Esophagus (tissue), 2 donors: ENCODE measurements around the gene B3GALNT1. TPM values are rescaled to one million over a fixed set of nuclear protein-coding genes. Genes with fewer than 3 reads are reported as not detected.
"Not testable (repeated sequence)": the region's sequence is repeated elsewhere in the genome, so short reads cannot be mapped to it uniquely, and the experiment has no call there.

Source experiments
- H3K27ac ChIP-seq, 2 donors: one replicate each; pipeline ENCODE4 v1.5.1; 2013; ENCODE audit warnings: low read depth in 2 of 2, mild to moderate bottlenecking in 2 of 2, inconsistent platforms in 1 of 2, low read length in 1 of 2, moderate library complexity in 1 of 2
- H3K27me3 ChIP-seq, 2 donors: one replicate each; pipeline ENCODE4 v1.6.1; 2013; ENCODE audit warnings: low read length in 2 of 2, control low read depth in 1 of 2, mild to moderate bottlenecking in 1 of 2; ENCODE audit not compliant: insufficient read depth in 2 of 2, control insufficient read depth in 1 of 2
- H3K36me3 ChIP-seq, 2 donors: one replicate each; pipeline ENCODE4 v1.6.1; 2013; ENCODE audit warnings: low read length in 1 of 2; ENCODE audit not compliant: control insufficient read depth in 2 of 2, insufficient read depth in 2 of 2
- H3K4me1 ChIP-seq, 2 donors: one replicate each; pipeline ENCODE4 v1.6.1; 2013; ENCODE audit warnings: low read length in 1 of 2; ENCODE audit not compliant: control insufficient read depth in 2 of 2, insufficient read depth in 2 of 2
- H3K4me3 ChIP-seq, 2 donors: one replicate each; pipeline ENCODE4 v1.5.1; 2013; ENCODE audit warnings: low read length in 2 of 2, mild to moderate bottlenecking in 2 of 2, low read depth in 1 of 2, moderate library complexity in 1 of 2
- H3K9me3 ChIP-seq, 2 donors: one replicate each; pipeline ENCODE4 v1.6.1; 2013; ENCODE audit warnings: mild to moderate bottlenecking in 2 of 2, low read depth in 1 of 2, low read length in 1 of 2, moderate library complexity in 1 of 2; ENCODE audit not compliant: control insufficient read depth in 2 of 2, insufficient read depth in 1 of 2
- WGBS, 2 donors: extraction: QIAGEN DNeasy Blood & Tissue Kit; methylation state at CpG; one replicate each; pipeline ENCODE4 v1.1.7; 2013; 5-methylcytosine and 5-hydroxymethylcytosine counted together
- polyA plus RNA-seq, 2 donors: library from polyadenylated mRNA; stranded (reverse); fragments of 200-250 nt; gene quantifications; one replicate each; pipeline ENCODE4 v1.2.3, GENCODE V29; 2013
- donor health status: healthy with polysubstance abuse.
- donor health status: Bipolar disorder and iron deficiency.

Gene B3GALNT1
- polyA plus RNA-seq, 2 donors: 2.3 to 2.4 TPM

DNA sequence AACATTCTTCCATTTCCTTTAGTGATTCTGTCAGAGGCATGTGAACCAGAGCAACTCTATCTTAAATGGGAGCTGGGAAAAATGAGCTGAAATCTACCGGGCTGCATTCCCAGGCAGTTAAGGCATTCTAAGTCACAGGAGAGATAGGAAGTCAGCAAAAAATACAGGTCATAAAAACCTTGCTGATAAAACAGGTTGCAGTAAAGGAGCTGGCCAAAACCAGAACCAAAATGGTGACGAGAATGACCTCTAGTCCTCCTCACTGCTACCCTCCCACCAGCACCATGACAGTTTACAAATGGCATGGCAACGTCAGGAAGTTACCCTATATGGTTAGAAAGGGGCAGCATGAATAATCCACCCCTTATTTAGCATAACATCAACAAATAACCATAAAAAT is 66.4 kb downstream of the B3GALNT1 start:
- no peak overlapping the region for H3K4me3 ChIP-seq
- H3K36me3 ChIP-seq: no peaks in the 10 kb centered on the region
- WGBS, 2 donors: 79 to 82% methylated on average over 3 of the region's 3 CpGs

DNA sequence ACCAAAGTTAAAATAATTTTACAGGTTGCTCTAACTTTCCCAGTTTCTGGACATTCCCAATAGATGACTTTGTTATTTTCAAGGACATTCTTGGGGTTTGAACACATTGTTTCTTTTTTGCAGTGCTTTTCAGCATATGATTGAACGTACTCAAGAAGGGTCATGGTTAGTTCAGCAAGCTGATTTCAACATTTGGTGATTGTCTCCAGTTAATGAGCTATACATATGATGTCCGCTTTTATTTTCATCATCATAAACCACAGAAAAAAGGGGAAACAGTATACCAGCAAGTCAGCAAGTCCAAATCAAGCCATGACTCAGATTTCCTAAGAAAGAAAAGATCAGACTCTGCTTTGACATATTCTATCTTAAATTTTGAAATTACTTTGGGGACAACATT is 69.4 kb downstream of the B3GALNT1 start:
- H3K27me3 ChIP-seq: no peaks in the 10 kb centered on the region
- no peaks in the 10 kb centered on the region for H3K4me1 ChIP-seq
- H3K27ac ChIP-seq: no peak overlapping the region
- H3K36me3 ChIP-seq: no peaks in the 10 kb centered on the region
- WGBS, 2 donors: 70 to 76% methylated on average over 2 of the region's 2 CpGs
- no peaks in the 10 kb centered on the region for H3K9me3 ChIP-seq
- H3K4me3 ChIP-seq: no peak overlapping the region

More for the DNA sequence above, 66.4 kb downstream of the B3GALNT1 start:
- H3K27ac ChIP-seq: no peak overlapping the region
- H3K9me3 ChIP-seq: no peaks in the 10 kb centered on the region
- H3K4me1 ChIP-seq: no peaks in the 10 kb centered on the region
- H3K27me3 ChIP-seq: no peaks in the 10 kb centered on the region

DNA sequence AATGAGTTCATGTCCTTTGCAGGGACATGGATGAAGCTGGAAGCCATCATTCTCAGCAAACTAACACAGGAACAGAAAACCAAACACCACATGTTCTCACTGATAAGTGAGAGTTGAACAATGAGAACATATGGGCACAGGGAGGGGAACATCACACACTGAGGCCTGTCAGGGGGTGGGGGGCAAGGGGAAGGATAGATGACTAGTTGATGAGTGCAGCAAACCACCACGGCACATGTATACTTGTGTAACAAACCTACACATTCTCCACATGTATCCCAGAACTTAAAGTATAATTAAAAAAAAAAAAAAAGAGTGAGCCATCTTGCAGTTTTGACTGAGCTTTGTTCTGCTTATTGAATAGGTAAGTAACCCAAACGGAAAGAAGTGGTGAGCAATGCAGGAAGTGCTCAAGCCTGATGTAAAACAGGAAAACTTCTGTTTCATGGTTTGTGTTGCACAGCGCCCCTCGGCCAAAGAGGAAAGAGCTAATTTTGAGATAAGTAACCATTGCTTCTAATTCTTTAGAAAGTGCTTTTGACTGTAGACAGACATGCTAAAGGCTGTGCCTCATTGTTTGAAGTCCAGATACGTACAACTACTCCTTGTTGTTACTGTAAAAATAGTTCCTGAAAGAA is 70.1 kb downstream of the B3GALNT1 start:
- H3K27me3 ChIP-seq, H3K27ac ChIP-seq, H3K36me3 ChIP-seq, H3K4me1 ChIP-seq, H3K4me3 ChIP-seq, H3K9me3 ChIP-seq: not testable (repeated sequence)
- 55 to 58% methylated on average over 5 of the region's 5 CpGs for WGBS, 2 donors

Other genes with a start within 250 kb of the B3GALNT1 start
- gene NMD3, start 116.0 kb upstream of the B3GALNT1 start, polyA plus RNA-seq: 10 to 100 TPM; 13.3 to 19.7 TPM